Measurements from ENCODE around the gene KDR. TPM values are rescaled to one million over a fixed set of nuclear protein-coding genes. Genes with fewer than 3 reads are reported as not detected.

The KDR gene
- total and polyA plus RNA-seq, 5 donors from 2014 or later, result not detected

- no peaks in the 10 kb centered on the region for H3K36me3 ChIP-seq (ENCODE audit: control insufficient read depth, insufficient read depth, low read length)
- H3K4me3 ChIP-seq (ENCODE audit: low read depth, low read length), result no peak overlapping the region
- no peak for ATAC-seq (ENCODE audit: low read depth in 2 of 2)
- H3K9me3 ChIP-seq (ENCODE audit: control insufficient read depth in 2 of 2, low read length in 2 of 2), result no peaks in the 10 kb centered on the region
- no peaks in the 10 kb centered on the region for H3K27me3 ChIP-seq (ENCODE audit: control insufficient read depth, insufficient read depth, low read length)
- H3K4me1 ChIP-seq (ENCODE audit: control insufficient read depth, insufficient read depth, low read length, poor library complexity, severe bottlenecking), result no peaks in the 10 kb centered on the region
- H3K27ac Mint-ChIP-seq, result no peak overlapping the region
- no peak for DNase-seq
- H3K36me3 Mint-ChIP-seq, result no peaks in the 10 kb centered on the region
- no peak overlapping the region for H3K4me3 Mint-ChIP-seq
- no peak overlapping the region for H3K27ac ChIP-seq (ENCODE audit: insufficient read depth, low read length, poor library complexity, severe bottlenecking)
- no peaks in the 10 kb centered on the region for H3K27me3 Mint-ChIP-seq
- H3K4me1 Mint-ChIP-seq, result no peaks in the 10 kb centered on the region
- H3K9me3 Mint-ChIP-seq, result peaks cover 0 to 2% (median 0%) of the 10 kb centered on the region in 7 donors
These were observed 69.9 kb downstream of the KDR start for GRCh38 chr4:55055529-55055928.

- ATAC-seq (ENCODE audit: low read depth in 2 of 2) (no peak), DNase-seq (no peak)
- Mint-ChIP-seq H3K36me3 (no peaks in the 10 kb centered on the region), H3K4me1 (no peaks in the 10 kb centered on the region), H3K27ac (no peak overlapping the region), H3K9me3 (peaks cover 0 to 10% (median 2%) of the 10 kb centered on the region in 7 donors), H3K4me3 (no peak overlapping the region), H3K27me3 (no peaks in the 10 kb centered on the region)
- no peaks in the 10 kb centered on the region for H3K9me3 ChIP-seq (ENCODE audit: control insufficient read depth in 2 of 2, low read length in 2 of 2)
- H3K4me1 ChIP-seq (ENCODE audit: control insufficient read depth, insufficient read depth, low read length, poor library complexity, severe bottlenecking), result no peaks in the 10 kb centered on the region
- no peak overlapping the region for H3K4me3 ChIP-seq (ENCODE audit: low read depth, low read length)
- no peaks in the 10 kb centered on the region for H3K36me3 ChIP-seq (ENCODE audit: control insufficient read depth, insufficient read depth, low read length)
- H3K27me3 ChIP-seq (ENCODE audit: control insufficient read depth, insufficient read depth, low read length), result no peaks in the 10 kb centered on the region
- no peak overlapping the region for H3K27ac ChIP-seq (ENCODE audit: insufficient read depth, low read length, poor library complexity, severe bottlenecking)
These were observed 73.9 kb downstream of the KDR start for GRCh38 chr4:55051532-55051931.

- Mint-ChIP-seq H3K27me3 (no peaks in the 10 kb centered on the region), H3K4me3 (no peak overlapping the region), H3K9me3 (peaks cover 0 to 11% (median 2%) of the 10 kb centered on the region in 7 donors), H3K27ac (no peak overlapping the region), H3K36me3 (no peaks in the 10 kb centered on the region), H3K4me1 (no peaks in the 10 kb centered on the region)
- H3K36me3 ChIP-seq (ENCODE audit: control insufficient read depth, insufficient read depth, low read length), result no peaks in the 10 kb centered on the region
- no peaks in the 10 kb centered on the region for H3K4me1 ChIP-seq (ENCODE audit: control insufficient read depth, insufficient read depth, low read length, poor library complexity, severe bottlenecking)
- no peak overlapping the region for H3K4me3 ChIP-seq (ENCODE audit: low read depth, low read length)
- H3K9me3 ChIP-seq (ENCODE audit: control insufficient read depth in 2 of 2, low read length in 2 of 2), result no peaks in the 10 kb centered on the region
- no peak for ATAC-seq (ENCODE audit: low read depth in 2 of 2)
- DNase-seq, result no peak
- no peaks in the 10 kb centered on the region for H3K27me3 ChIP-seq (ENCODE audit: control insufficient read depth, insufficient read depth, low read length)
- H3K27ac ChIP-seq (ENCODE audit: insufficient read depth, low read length, poor library complexity, severe bottlenecking), result no peak overlapping the region
These were observed 74.9 kb downstream of the KDR start for GRCh38 chr4:55050418-55050950.

GRCh38 chr4:55038176-55038890 lies 87.1 kb downstream of the KDR start:
- ATAC-seq (ENCODE audit: low read depth in 2 of 2), result no peak

GRCh38 chr4:55037728-55038127 lies 87.7 kb downstream of the KDR start:
- Histone ChIP-seq H3K4me3 (ENCODE audit: low read depth, low read length) (no peak overlapping the region), H3K36me3 (ENCODE audit: control insufficient read depth, insufficient read depth, low read length) (no peaks in the 10 kb centered on the region), H3K9me3 (ENCODE audit: control insufficient read depth in 2 of 2, low read length in 2 of 2) (no peaks in the 10 kb centered on the region), H3K27ac (ENCODE audit: insufficient read depth, low read length, poor library complexity, severe bottlenecking) (no peak overlapping the region), H3K27me3 (ENCODE audit: control insufficient read depth, insufficient read depth, low read length) (no peaks in the 10 kb centered on the region), H3K4me1 (ENCODE audit: control insufficient read depth, insufficient read depth, low read length, poor library complexity, severe bottlenecking) (no peaks in the 10 kb centered on the region)
- Mint-ChIP-seq H3K9me3 (peaks cover 0 to 6% (median 3%) of the 10 kb centered on the region in 7 donors), H3K27me3 (no peaks in the 10 kb centered on the region), H3K4me1 (no peaks in the 10 kb centered on the region), H3K36me3 (no peaks in the 10 kb centered on the region), H3K27ac (no peak overlapping the region), H3K4me3 (no peak overlapping the region)
- DNase-seq, result no peak
- no peak for ATAC-seq (ENCODE audit: low read depth in 2 of 2)

More at GRCh38 chr4:55038176-55038890, 87.1 kb downstream of the KDR start:
- no peaks in the 10 kb centered on the region for H3K36me3 ChIP-seq (ENCODE audit: control insufficient read depth, insufficient read depth, low read length)
- peaks cover 0 to 6% (median 3%) of the 10 kb centered on the region in 7 donors for H3K9me3 Mint-ChIP-seq
- H3K4me3 ChIP-seq (ENCODE audit: low read depth, low read length), result no peak overlapping the region
- H3K9me3 ChIP-seq (ENCODE audit: control insufficient read depth in 2 of 2, low read length in 2 of 2), result no peaks in the 10 kb centered on the region
- H3K27me3 Mint-ChIP-seq, result no peaks in the 10 kb centered on the region
- no peaks in the 10 kb centered on the region for H3K4me1 Mint-ChIP-seq
- no peaks in the 10 kb centered on the region for H3K27me3 ChIP-seq (ENCODE audit: control insufficient read depth, insufficient read depth, low read length)
- no peak for DNase-seq
- no peaks in the 10 kb centered on the region for H3K36me3 Mint-ChIP-seq
- H3K4me3 Mint-ChIP-seq, result no peak overlapping the region
- no peak overlapping the region for H3K27ac Mint-ChIP-seq
- no peak overlapping the region for H3K27ac ChIP-seq (ENCODE audit: insufficient read depth, low read length, poor library complexity, severe bottlenecking)
- no peaks in the 10 kb centered on the region for H3K4me1 ChIP-seq (ENCODE audit: control insufficient read depth, insufficient read depth, low read length, poor library complexity, severe bottlenecking)

GRCh38 chr4:55036405-55036804 lies 89.0 kb downstream of the KDR start:
- Mint-ChIP-seq H3K4me1 (no peaks in the 10 kb centered on the region), H3K9me3 (peaks cover 0 to 6% (median 2%) of the 10 kb centered on the region in 7 donors), H3K27ac (no peak overlapping the region), H3K4me3 (no peak overlapping the region), H3K27me3 (no peaks in the 10 kb centered on the region), H3K36me3 (no peaks in the 10 kb centered on the region)
- no peaks in the 10 kb centered on the region for H3K4me1 ChIP-seq (ENCODE audit: control insufficient read depth, insufficient read depth, low read length, poor library complexity, severe bottlenecking)
- ATAC-seq (ENCODE audit: low read depth in 2 of 2) (no peak), DNase-seq (no peak)
- H3K4me3 ChIP-seq (ENCODE audit: low read depth, low read length), result no peak overlapping the region
- no peaks in the 10 kb centered on the region for H3K36me3 ChIP-seq (ENCODE audit: control insufficient read depth, insufficient read depth, low read length)
- no peaks in the 10 kb centered on the region for H3K9me3 ChIP-seq (ENCODE audit: control insufficient read depth in 2 of 2, low read length in 2 of 2)
- H3K27me3 ChIP-seq (ENCODE audit: control insufficient read depth, insufficient read depth, low read length), result no peaks in the 10 kb centered on the region
- H3K27ac ChIP-seq (ENCODE audit: insufficient read depth, low read length, poor library complexity, severe bottlenecking), result no peak overlapping the region

GRCh38 chr4:55035892-55036291 lies 89.5 kb downstream of the KDR start:
- Mint-ChIP-seq H3K27ac (no peak overlapping the region), H3K4me3 (no peak overlapping the region), H3K4me1 (no peaks in the 10 kb centered on the region), H3K9me3 (peaks cover 0 to 6% (median 1%) of the 10 kb centered on the region in 7 donors), H3K36me3 (no peaks in the 10 kb centered on the region), H3K27me3 (no peaks in the 10 kb centered on the region)
- ATAC-seq (ENCODE audit: low read depth in 2 of 2) (no peak), DNase-seq (no peak)
- Histone ChIP-seq H3K36me3 (ENCODE audit: control insufficient read depth, insufficient read depth, low read length) (no peaks in the 10 kb centered on the region), H3K4me1 (ENCODE audit: control insufficient read depth, insufficient read depth, low read length, poor library complexity, severe bottlenecking) (no peaks in the 10 kb centered on the region), H3K27me3 (ENCODE audit: control insufficient read depth, insufficient read depth, low read length) (no peaks in the 10 kb centered on the region), H3K27ac (ENCODE audit: insufficient read depth, low read length, poor library complexity, severe bottlenecking) (no peak overlapping the region), H3K4me3 (ENCODE audit: low read depth, low read length) (no peak overlapping the region), H3K9me3 (ENCODE audit: control insufficient read depth in 2 of 2, low read length in 2 of 2) (no peaks in the 10 kb centered on the region)

- Mint-ChIP-seq H3K27me3 (no peaks in the 10 kb centered on the region), H3K9me3 (peaks cover 0 to 2% (median 0%) of the 10 kb centered on the region in 7 donors), H3K27ac (no peak overlapping the region), H3K4me1 (no peaks in the 10 kb centered on the region), H3K4me3 (no peak overlapping the region), H3K36me3 (no peaks in the 10 kb centered on the region)
- no peaks in the 10 kb centered on the region for H3K36me3 ChIP-seq (ENCODE audit: control insufficient read depth, insufficient read depth, low read length)
- H3K4me3 ChIP-seq (ENCODE audit: low read depth, low read length), result no peak overlapping the region
- no peaks in the 10 kb centered on the region for H3K9me3 ChIP-seq (ENCODE audit: control insufficient read depth in 2 of 2, low read length in 2 of 2)
- no peaks in the 10 kb centered on the region for H3K4me1 ChIP-seq (ENCODE audit: control insufficient read depth, insufficient read depth, low read length, poor library complexity, severe bottlenecking)
- H3K27me3 ChIP-seq (ENCODE audit: control insufficient read depth, insufficient read depth, low read length), result no peaks in the 10 kb centered on the region
- no peak overlapping the region for H3K27ac ChIP-seq (ENCODE audit: insufficient read depth, low read length, poor library complexity, severe bottlenecking)
- ATAC-seq (ENCODE audit: low read depth in 2 of 2) (no peak), DNase-seq (no peak)
These were observed 92.1 kb downstream of the KDR start for GRCh38 chr4:55033296-55033695.
